Measurements from ENCODE around the gene SDK2.

- no peak for TF ChIP-seq CTCF (IDR thresholded peaks at IDR 0.05; ENCODE audit: low read length)
- no peak for TF ChIP-seq EZH2 (optimal IDR thresholded peaks at IDR 0.05; ENCODE audit: low read depth, low read length)
Measured at GRCh38 chr17:73494950-73495349, 149.3 kb downstream of the SDK2 start.

All from MM.1S (cell line).